ENCODE measurements around the gene BEND3.

The BEND3 gene

DNA sequence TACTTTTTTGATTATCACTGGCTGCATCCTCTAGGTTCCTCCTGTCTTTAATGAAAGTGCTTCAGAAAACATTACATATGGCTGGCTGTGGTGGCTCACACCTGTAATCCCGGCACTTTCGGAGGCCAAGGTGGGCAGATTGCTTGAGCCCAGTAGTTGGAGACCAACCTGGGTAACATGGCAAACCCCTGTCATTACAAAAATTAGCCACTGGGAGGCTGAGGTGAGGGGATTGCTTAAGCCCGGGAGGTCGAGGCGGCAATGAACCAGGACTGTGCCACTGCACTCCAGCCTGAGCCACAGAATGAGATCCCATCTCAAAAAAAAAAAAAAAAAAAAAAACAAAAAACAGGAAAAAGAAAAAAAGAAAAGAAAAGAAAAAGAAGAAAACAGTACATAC, 35.3 kb downstream of the BEND3 start:
- DNase-seq (ENCODE audit: low read depth), result no peak
- H3K4me3 ChIP-seq (ENCODE audit: low read depth, low read length), result no peak overlapping the region
- TF ChIP-seq, protein P1, sequence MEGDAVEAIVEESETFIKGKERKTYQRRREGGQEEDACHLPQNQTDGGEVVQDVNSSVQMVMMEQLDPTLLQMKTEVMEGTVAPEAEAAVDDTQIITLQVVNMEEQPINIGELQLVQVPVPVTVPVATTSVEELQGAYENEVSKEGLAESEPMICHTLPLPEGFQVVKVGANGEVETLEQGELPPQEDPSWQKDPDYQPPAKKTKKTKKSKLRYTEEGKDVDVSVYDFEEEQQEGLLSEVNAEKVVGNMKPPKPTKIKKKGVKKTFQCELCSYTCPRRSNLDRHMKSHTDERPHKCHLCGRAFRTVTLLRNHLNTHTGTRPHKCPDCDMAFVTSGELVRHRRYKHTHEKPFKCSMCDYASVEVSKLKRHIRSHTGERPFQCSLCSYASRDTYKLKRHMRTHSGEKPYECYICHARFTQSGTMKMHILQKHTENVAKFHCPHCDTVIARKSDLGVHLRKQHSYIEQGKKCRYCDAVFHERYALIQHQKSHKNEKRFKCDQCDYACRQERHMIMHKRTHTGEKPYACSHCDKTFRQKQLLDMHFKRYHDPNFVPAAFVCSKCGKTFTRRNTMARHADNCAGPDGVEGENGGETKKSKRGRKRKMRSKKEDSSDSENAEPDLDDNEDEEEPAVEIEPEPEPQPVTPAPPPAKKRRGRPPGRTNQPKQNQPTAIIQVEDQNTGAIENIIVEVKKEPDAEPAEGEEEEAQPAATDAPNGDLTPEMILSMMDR (conservative IDR thresholded peaks at IDR 0.05; ENCODE audit: low read depth, low read length), result peak; percentile 49

DNA sequence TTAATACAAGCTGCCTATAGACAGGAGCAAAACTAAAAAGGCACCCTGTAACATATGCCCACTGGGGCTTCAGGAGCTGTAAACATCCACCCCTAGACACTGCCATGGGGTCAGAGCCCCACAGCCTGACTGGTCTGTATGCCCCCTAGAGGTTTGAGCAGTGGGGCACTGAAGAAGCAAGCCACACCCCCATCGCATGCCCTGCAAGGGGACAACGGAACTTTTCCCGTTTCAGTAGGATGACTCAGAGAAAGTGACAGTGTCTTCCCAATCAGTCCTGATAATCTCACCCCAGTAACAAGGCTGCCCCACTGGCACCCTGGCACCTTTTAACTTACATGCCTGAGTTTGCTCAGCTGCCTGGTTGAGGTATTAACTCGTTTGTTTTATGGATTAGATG, 35.9 kb downstream of the BEND3 start:
- no peak overlapping the region for H3K4me3 ChIP-seq (ENCODE audit: low read depth, low read length)
- TF ChIP-seq, protein P1 (conservative IDR thresholded peaks at IDR 0.05; ENCODE audit: low read depth, low read length), result no peak
- DNase-seq (ENCODE audit: low read depth), result no peak

DNA sequence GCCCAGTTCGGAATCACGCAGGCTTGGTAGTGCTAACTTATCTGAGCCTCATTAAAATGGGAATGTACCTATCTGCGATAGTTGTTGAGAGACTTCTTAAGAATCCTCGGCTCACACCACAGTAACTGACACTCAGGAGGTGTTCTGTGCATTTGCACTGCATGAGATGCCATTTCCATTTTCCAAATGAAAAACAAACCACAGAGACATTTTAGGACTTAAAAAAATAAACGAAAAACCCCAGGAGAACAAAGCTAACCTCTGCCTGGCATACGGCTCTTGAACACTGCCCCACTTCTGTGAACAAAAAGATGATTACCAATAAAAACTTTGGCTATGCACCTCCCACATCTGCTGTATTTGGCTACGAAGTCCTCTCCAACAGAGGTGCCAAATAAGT, 37.6 kb downstream of the BEND3 start:
- no peak for DNase-seq (ENCODE audit: low read depth)
- H3K4me3 ChIP-seq (ENCODE audit: low read depth, low read length), result no peak overlapping the region
- TF ChIP-seq, protein P1 (conservative IDR thresholded peaks at IDR 0.05; ENCODE audit: low read depth, low read length), result no peak

DNA sequence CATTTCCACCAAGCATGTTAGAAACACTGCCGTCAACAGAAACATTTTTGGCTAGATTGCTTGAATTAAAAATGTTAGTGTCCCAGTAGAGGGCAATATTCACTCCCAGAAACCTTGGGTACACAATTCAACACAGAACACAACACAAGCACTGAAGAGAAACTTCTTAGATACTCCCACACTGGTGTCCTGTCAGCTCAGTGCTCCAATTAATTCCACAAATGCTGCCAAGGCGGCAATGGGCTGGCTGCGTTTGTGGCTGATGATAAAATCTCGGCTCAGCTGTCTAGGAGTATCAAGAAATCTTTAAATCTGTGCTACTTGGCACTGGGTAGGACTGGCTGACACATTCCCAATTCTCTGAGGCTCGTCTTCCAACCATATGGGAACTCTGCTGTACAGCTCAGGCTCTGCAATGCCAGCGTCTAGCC, 39.3 kb downstream of the BEND3 start:
- TF ChIP-seq, protein P1 (conservative IDR thresholded peaks at IDR 0.05; ENCODE audit: low read depth, low read length), result peak; percentile 35
- peak; percentile 52 for DNase-seq (ENCODE audit: low read depth)

DNA sequence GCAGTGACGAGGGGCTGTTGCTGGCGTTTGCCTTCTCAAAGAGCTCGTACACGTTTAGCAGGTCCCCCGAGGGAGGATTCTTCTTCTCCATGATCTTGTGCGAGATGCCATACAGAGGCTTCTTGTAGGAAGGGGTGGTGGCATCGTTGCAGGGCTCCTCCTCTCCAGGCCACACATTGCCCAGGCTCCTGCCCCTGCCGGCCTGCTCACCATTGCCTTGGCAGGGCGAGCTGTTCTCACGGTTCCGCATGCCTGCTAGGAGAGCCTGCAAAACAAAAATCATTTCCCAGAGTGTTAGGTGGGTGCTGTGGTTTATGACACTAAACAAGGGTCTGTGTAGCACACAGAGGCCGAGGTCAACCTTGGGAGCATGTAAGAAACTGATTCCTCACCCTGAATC, 44.6 kb downstream of the BEND3 start:
- TF ChIP-seq, protein P1 (conservative IDR thresholded peaks at IDR 0.05; ENCODE audit: low read depth, low read length), result no peak

More for the DNA sequence above, 39.3 kb downstream of the BEND3 start:
- no peak overlapping the region for H3K4me3 ChIP-seq (ENCODE audit: low read depth, low read length)

DNA sequence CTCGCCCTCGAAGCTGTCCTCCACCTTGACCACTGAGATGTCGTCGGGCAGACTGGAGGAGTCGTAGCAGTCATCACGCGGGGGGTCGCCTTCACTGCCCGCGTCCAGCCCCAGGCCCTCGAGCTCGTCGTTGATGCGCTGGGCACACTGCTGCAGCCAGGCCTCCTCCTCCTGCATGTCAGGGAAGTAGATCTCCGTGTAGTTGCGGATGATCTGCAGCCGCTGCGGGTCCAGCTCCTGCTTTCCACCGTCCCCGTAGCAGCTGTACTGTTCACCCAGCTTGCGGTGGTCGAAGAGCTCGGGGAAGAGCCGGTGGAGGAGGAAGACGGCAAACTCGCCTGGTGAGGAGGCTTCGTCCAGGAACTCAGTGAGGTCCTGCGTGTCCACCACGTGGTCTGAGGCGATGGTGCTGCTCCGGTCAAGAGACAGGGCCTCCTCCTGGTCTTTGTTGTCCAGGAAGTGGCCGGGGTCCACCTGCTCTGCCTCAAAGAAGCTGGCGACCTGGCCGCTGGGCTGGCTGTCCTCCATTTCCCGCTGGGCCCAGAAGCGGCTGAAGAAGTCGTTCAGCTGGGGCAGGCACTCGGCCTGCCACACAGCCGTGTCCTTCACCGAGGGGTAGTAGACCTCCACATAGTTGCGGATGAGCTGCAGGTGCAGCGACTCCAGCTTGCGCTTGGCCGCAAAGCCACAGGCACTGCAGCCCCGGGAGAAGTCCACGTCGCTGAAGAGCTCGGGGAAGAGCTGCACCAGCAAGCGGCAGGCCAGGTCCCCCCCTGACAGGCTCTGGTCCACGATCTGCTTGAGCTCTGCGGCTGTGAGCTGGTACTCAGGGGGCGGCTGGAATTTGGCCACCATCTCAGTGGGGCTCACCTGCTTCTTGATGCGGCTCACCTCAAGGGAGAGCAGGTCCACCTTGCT, 45.4 kb downstream of the BEND3 start:
- no peak for DNase-seq (ENCODE audit: low read depth)
- TF ChIP-seq, protein P1 (conservative IDR thresholded peaks at IDR 0.05; ENCODE audit: low read depth, low read length), result no peak
- H3K4me3 ChIP-seq (ENCODE audit: low read depth, low read length), result no peak overlapping the region

More for the DNA sequence above, 44.6 kb downstream of the BEND3 start:
- no peak for DNase-seq (ENCODE audit: low read depth)
- no peak overlapping the region for H3K4me3 ChIP-seq (ENCODE audit: low read depth, low read length)

Measured in choroid plexus epithelial cell (primary cell).